HG03521 (cell line): ENCODE data around the gene IL4R.
"Not testable (repeated sequence)": the region's sequence is repeated elsewhere in the genome, so short reads cannot be mapped to it uniquely, and the experiment has no call there.

Experiments
- ATAC-seq: cut with Tn5 transposase; IDR thresholded peaks from one replicate; pipeline ENCODE4 v1.9.1; 2021; ENCODE audit warnings: mild to moderate bottlenecking, moderate library complexity; ENCODE audit not compliant: unreplicated experiment

The IL4R gene

GRCh38 chr16:27313422-27314160 is at the start of gene IL4R:
TSS of gene IL4R (plus strand) at chr16:27313974. CDS start at chr16:27340204, 26,230 bp downstream.
- ATAC-seq = peak; percentile 63

- ATAC-seq = no peak
These were observed 49.6 kb upstream of the IL4R start for GRCh38 chr16:27264151-27264550.

GRCh38 chr16:27265982-27266381 is 47.8 kb upstream of the IL4R start:
- no peak for ATAC-seq

- ATAC-seq = no peak
These were observed 46.6 kb upstream of the IL4R start for GRCh38 chr16:27267037-27267677.

- peak; percentile 88 for ATAC-seq
These were observed 45.1 kb upstream of the IL4R start, which contains the start of gene NSMCE1 for GRCh38 chr16:27268376-27269299. TSS of gene NSMCE1 (minus strand) at chr16:27268772. CDS start at chr16:27257570, 11,202 bp downstream.

- ATAC-seq = no peak
These were observed 44.2 kb upstream of the IL4R start for GRCh38 chr16:27269300-27270150.

GRCh38 chr16:27270349-27270748 is 43.4 kb upstream of the IL4R start:
- no peak for ATAC-seq

- no peak for ATAC-seq
These were observed 41.7 kb upstream of the IL4R start for GRCh38 chr16:27272076-27272475.

GRCh38 chr16:27272697-27273096 is 41.1 kb upstream of the IL4R start:
- not testable (repeated sequence) for ATAC-seq

- ATAC-seq = no peak
These were observed 40.5 kb upstream of the IL4R start for GRCh38 chr16:27273330-27273669.

- no peak for ATAC-seq
These were observed 39.9 kb upstream of the IL4R start for GRCh38 chr16:27273670-27274423.

GRCh38 chr16:27274424-27274874 is 39.3 kb upstream of the IL4R start:
- ATAC-seq = not testable (repeated sequence)

- ATAC-seq = no peak
These were observed 38.4 kb upstream of the IL4R start for GRCh38 chr16:27275394-27275793.

GRCh38 chr16:27281243-27281642 is 32.5 kb upstream of the IL4R start:
- ATAC-seq = no peak

- ATAC-seq = no peak
These were observed 28.7 kb upstream of the IL4R start for GRCh38 chr16:27284865-27285675.

- no peak for ATAC-seq
These were observed 28.0 kb upstream of the IL4R start for GRCh38 chr16:27285676-27286196.

- no peak for ATAC-seq
These were observed 27.3 kb upstream of the IL4R start for GRCh38 chr16:27286451-27286850.

GRCh38 chr16:27287051-27287811 is 26.5 kb upstream of the IL4R start:
- no peak for ATAC-seq
